Stomach (tissue), 4 donors: ENCODE measurements around the gene CDCA7.

Source experiments
- CTCF ChIP-seq, 7 experiments: fragments of 450-650 bp in 4 of 7; fragments of 200-600 bp in 3 of 7; sonication (generic) in 3 of 7; IDR thresholded peaks; one replicate each; pipeline ENCODE4 v1.5.1; 2016 to 2019; ENCODE audit warnings: antibody characterized with exemption in 7 of 7, control low read depth in 2 of 7, mild to moderate bottlenecking in 1 of 7
- EP300 ChIP-seq: sonication (generic); formaldehyde crosslinking; IDR thresholded peaks from one replicate; pipeline ENCODE4 v1.6.1; 2017; ENCODE audit warnings: antibody characterized with exemption
- POLR2A ChIP-seq, 4 donors: fragments of 450-650 bp; IDR thresholded peaks; one replicate each; pipeline ENCODE4 v1.6.1; 2016; ENCODE audit warnings: antibody characterized with exemption in 4 of 4, control low read depth in 2 of 4, mild to moderate bottlenecking in 1 of 4, moderate library complexity in 1 of 4

GRCh38 chr2:173343921-173344320 is 10.8 kb upstream of the CDCA7 start:
- no peak for TF ChIP-seq POLR2A (IDR thresholded peaks at IDR 0.05)
- TF ChIP-seq EP300 = no peak
- TF ChIP-seq CTCF (IDR thresholded peaks at IDR 0.05) = no peak
